Thyroid gland (tissue), 4 donors: ENCODE measurements around the gene STX8. TPM values are rescaled to one million over a fixed set of nuclear protein-coding genes. Genes with fewer than 3 reads are reported as not detected.
"Not testable (repeated sequence)": the region's sequence is repeated elsewhere in the genome, so short reads cannot be mapped to it uniquely, and the experiment has no call there.

Experiments
- DNase-seq, 2 donors: peaks; one replicate each; pipeline ENCODE4 v3.0.0-alpha.2; 2019
- H3K27ac ChIP-seq, 3 donors: fragments of 200-600 bp; sonication (generic); 1 replicate in 2 of 3; 2 replicates in 1 of 3; pipeline ENCODE4 v1.5.1; 2016 to 2019; ENCODE audit warnings: mild to moderate bottlenecking in 1 of 3, moderate library complexity in 1 of 3
- H3K27me3 ChIP-seq: fragments of 200-600 bp; sonication (generic); one replicate; pipeline ENCODE4 v1.5.1; 2019
- H3K36me3 ChIP-seq, 2 donors: fragments of 200-600 bp; sonication (generic); one replicate each; pipeline ENCODE4 v1.5.1; 2016 to 2019
- H3K4me1 ChIP-seq, 2 donors: fragments of 200-600 bp; sonication (generic); one replicate each; pipeline ENCODE4 v1.5.1; 2017 to 2019
- H3K4me3 ChIP-seq, 3 donors: fragments of 200-600 bp; sonication (generic); replicated peaks in 1 of 3; 1 replicate in 2 of 3; 2 replicates in 1 of 3; pipeline ENCODE4 v1.5.1; 2016; ENCODE audit warnings: mild to moderate bottlenecking in 1 of 3
- H3K9me3 ChIP-seq: fragments of 200-600 bp; sonication (generic); one replicate; pipeline ENCODE4 v1.5.1; 2017
- POLR2A ChIP-seq, 2 donors: fragments of 450-650 bp; IDR thresholded peaks; one replicate each; pipeline ENCODE4 v1.6.1; 2017; ENCODE audit warnings: antibody characterized with exemption in 2 of 2, mild to moderate bottlenecking in 2 of 2, moderate library complexity in 1 of 2
- WGBS, 2 donors: methylation state at CpG; one replicate each; pipeline ENCODE4 v1.1.5; 2017; 5-methylcytosine and 5-hydroxymethylcytosine counted together
- intact Hi-C: fragments of 100-400 bp; cut with DNase I; formaldehyde crosslinking; loops from one replicate; pipeline ENCODE4 v1.15.1; 2023
- total RNA-seq, 4 donors: library from RNA; depleted of rRNA; stranded (reverse); fragments of >200 nt; gene quantifications; one replicate each; pipeline ENCODE4 v1.2.3, GENCODE V29; 2016
- TF ChIP-seq, protein P1 (sequence below), 6 experiments: fragments of 200-600 bp in 3 of 6; fragments of 450-650 bp in 3 of 6; sonication (generic) in 3 of 6; IDR thresholded peaks; one replicate each; pipeline ENCODE4 v1.5.1; 2016 to 2019; ENCODE audit warnings: antibody characterized with exemption in 6 of 6, mild to moderate bottlenecking in 2 of 6, inconsistent platforms in 1 of 6, moderate library complexity in 1 of 6

The STX8 gene
- total RNA-seq, 4 donors from 2014 or later, result 67.6 to 88.9 (median 72.7) TPM

DNA sequence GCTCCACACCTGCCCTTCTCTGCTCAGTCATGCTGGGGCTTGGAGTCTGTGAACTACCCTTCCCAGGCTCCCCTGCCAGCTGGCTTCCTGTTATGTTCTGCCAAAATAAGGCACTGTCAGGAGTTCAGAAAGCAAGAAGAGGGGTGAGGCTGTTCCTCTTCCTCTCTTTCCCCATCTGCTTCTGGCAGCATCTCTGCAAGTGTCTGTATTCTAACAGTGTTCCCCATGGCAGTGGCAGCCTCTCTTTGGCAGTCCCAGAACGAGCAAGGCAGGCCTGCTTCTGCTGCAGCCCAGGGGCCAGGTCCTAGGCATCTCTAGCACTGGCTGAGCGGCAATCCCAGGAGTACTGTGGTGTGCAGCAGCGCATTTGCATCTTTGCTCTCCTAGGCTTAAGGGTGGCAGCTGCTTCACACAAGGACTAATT is 219.1 kb downstream of the STX8 start:
- WGBS, 2 donors, result 77 to 86% methylated on average over 3 of the region's 3 CpGs
- Histone ChIP-seq H3K27ac (no peak overlapping the region), H3K9me3 (no peaks in the 10 kb centered on the region), H3K4me1 (peaks cover 3 to 10% of the 10 kb centered on the region in 2 donors), H3K4me3 (no peak overlapping the region), H3K36me3 (no peaks in the 10 kb centered on the region), H3K27me3 (no peaks in the 10 kb centered on the region)
- peak in 1 of 2 donors; percentile 21 for DNase-seq
- intact Hi-C loops, result no loop called here
- TF ChIP-seq, protein P1, sequence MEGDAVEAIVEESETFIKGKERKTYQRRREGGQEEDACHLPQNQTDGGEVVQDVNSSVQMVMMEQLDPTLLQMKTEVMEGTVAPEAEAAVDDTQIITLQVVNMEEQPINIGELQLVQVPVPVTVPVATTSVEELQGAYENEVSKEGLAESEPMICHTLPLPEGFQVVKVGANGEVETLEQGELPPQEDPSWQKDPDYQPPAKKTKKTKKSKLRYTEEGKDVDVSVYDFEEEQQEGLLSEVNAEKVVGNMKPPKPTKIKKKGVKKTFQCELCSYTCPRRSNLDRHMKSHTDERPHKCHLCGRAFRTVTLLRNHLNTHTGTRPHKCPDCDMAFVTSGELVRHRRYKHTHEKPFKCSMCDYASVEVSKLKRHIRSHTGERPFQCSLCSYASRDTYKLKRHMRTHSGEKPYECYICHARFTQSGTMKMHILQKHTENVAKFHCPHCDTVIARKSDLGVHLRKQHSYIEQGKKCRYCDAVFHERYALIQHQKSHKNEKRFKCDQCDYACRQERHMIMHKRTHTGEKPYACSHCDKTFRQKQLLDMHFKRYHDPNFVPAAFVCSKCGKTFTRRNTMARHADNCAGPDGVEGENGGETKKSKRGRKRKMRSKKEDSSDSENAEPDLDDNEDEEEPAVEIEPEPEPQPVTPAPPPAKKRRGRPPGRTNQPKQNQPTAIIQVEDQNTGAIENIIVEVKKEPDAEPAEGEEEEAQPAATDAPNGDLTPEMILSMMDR (IDR thresholded peaks at IDR 0.05), result no peak
- TF ChIP-seq POLR2A (IDR thresholded peaks at IDR 0.05), result no peak

DNA sequence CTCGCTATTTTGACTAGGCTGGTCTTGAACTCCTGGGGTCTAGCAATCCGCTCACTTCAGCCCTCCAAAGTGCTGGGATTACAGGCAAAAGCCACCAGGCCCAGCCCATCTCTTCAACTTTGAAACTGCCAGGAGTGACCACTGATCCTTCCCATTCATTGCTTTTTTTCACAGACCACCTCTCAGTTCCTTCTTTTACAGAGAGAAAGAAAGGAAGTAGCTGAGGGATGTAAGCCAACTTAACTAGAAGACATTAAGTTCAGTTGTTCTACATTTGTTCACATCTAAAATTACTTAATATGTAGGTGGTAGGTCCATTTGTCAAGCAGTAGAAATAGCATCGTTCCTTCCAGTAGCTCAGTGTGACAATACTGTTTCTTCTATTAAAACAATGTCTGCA is 219.8 kb downstream of the STX8 start:
- 88 to 92% methylated on average over 3 of the region's 3 CpGs for WGBS, 2 donors

DNA sequence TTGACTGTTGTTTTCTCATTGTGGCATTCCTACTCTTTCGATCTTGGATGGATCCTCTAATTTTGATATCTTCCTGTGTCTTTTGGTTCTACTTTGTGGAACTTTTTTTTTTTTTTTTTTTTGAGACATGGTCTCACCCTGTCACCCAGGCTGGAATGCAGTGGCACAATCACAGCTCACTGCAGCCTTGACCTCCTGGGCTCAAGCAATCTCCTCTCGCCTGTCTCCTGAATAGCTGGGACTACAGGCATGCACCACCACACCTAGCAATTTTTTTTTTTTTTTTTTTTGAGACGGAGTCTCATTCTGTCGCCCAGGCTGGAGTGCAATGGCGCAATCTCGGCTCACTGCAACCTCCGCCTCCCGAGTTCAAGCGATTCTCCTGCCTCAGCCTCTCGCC is 220.4 kb downstream of the STX8 start:
- H3K9me3 ChIP-seq, H3K4me3 ChIP-seq, H3K4me1 ChIP-seq, H3K36me3 ChIP-seq, DNase-seq, H3K27ac ChIP-seq, H3K27me3 ChIP-seq, intact Hi-C loops: not testable (repeated sequence)
- 97% methylated on average over 10 of the region's 10 CpGs for WGBS, 2 donors

More for the DNA sequence above, 219.8 kb downstream of the STX8 start:
- intact Hi-C loops, result no loop called here
- H3K27me3 ChIP-seq, result no peaks in the 10 kb centered on the region
- no peak for DNase-seq
- no peak overlapping the region for H3K27ac ChIP-seq
- peaks cover 0 to 7% of the 10 kb centered on the region in 2 donors for H3K4me1 ChIP-seq
- no peaks in the 10 kb centered on the region for H3K36me3 ChIP-seq
- H3K4me3 ChIP-seq, result no peak overlapping the region
- H3K9me3 ChIP-seq, result no peaks in the 10 kb centered on the region
- TF ChIP-seq POLR2A (IDR thresholded peaks at IDR 0.05), result no peak
- TF ChIP-seq, protein P1 (IDR thresholded peaks at IDR 0.05), result no peak

DNA sequence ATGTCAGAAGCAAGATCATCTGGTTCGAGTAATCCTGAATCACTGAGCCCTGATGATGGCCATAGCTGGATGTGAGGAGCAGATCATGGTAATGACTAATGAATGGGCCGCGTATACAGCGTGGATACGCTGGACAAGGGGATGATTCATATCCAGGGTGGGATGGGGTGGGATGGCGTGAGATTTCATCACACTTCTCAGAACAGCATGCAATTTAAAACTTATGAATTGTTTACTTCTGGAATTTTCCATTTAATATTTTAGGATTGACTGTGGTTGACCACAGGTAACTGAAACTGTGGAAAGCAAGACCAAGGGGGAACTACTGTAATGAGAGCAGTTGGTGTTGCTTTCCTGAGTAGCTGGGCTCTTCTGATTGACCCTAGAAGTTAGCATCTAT is 225.5 kb downstream of the STX8 start:
- WGBS, 2 donors, result 86 to 93% methylated on average over 6 of the region's 6 CpGs

DNA sequence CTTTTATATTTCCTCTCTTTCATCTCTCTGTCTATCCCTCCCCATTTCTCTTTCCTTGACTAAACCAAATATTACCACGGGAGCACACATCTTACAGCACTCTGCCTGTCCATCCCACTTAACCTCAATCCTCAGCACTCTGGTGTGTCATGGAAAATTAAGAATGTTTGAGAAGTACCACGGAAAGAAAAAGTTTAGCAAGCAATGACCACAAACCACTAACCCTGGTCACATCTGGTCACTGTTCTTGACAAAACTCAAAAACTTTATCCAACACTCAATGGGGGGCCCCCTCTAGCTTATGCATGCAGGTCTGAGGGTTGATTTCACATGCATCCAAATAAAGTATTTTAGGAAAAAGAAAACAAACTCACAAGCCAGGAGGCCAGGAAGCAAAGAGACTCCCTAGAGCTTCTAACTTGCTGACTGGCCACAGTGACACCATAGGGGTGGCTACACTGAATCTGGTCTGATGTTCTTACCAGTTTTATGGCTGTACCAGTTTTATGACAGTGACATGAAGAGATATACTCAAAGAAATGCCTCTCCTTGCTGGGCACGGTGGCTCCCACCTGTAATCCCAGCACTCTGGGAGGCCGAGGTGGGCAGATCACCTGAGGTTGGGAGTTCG is 229.2 kb downstream of the STX8 start:
- H3K4me1 ChIP-seq, result no peaks in the 10 kb centered on the region
- intact Hi-C loops, result no loop called here
- no peak for TF ChIP-seq POLR2A (IDR thresholded peaks at IDR 0.05)
- TF ChIP-seq, protein P1 (IDR thresholded peaks at IDR 0.05), result no peak
- no peaks in the 10 kb centered on the region for H3K27me3 ChIP-seq
- WGBS, 2 donors, result 87 to 90% methylated on average over 5 of the region's 5 CpGs
- H3K27ac ChIP-seq, result no peak overlapping the region
- H3K9me3 ChIP-seq, result no peaks in the 10 kb centered on the region
- H3K36me3 ChIP-seq, result no peaks in the 10 kb centered on the region
- no peak overlapping the region for H3K4me3 ChIP-seq
- no peak for DNase-seq

More for the DNA sequence above, 225.5 kb downstream of the STX8 start:
- H3K4me3 ChIP-seq, result no peak overlapping the region
- no peaks in the 10 kb centered on the region for H3K4me1 ChIP-seq
- no peaks in the 10 kb centered on the region for H3K27me3 ChIP-seq
- no peak for DNase-seq
- no peaks in the 10 kb centered on the region for H3K9me3 ChIP-seq
- TF ChIP-seq, protein P1 (IDR thresholded peaks at IDR 0.05), result no peak
- no peak for TF ChIP-seq POLR2A (IDR thresholded peaks at IDR 0.05)
- H3K27ac ChIP-seq, result no peak overlapping the region
- intact Hi-C loops, result no loop called here
- H3K36me3 ChIP-seq, result no peaks in the 10 kb centered on the region
